A549 (cell line): ENCODE measurements around the gene BCL2A1. TPM values are rescaled to one million over a fixed set of nuclear protein-coding genes. Genes with fewer than 3 reads are reported as not detected.
"Not testable (repeated sequence)": the region's sequence is repeated elsewhere in the genome, so short reads cannot be mapped to it uniquely, and the experiment has no call there.

Experiments
- ATAC-seq, 2 experiments: fragments of 200-7000 bp in 1 of 2; fragments of >200 bp in 1 of 2; cut with Nextera tagmentation in 1 of 2; cut with Tn5 transposase in 1 of 2; 3 replicates each; pipeline versions ENCODE4 v1.8.0 to v1.9.1; 2018 to 2020; ENCODE audit warnings: mild to moderate bottlenecking in 1 of 2, moderate library complexity in 1 of 2
- CTCF ChIA-PET: fragments of 300-600 bp; sonication (Branson Sonifier 250); formaldehyde crosslinking; extraction: SDS; loops from one replicate; lab custom pipeline; 2021; ENCODE audit warnings: antibody characterized with exemption, inconsistent platforms; lab: Yijun Ruan, JAX
- POLR2A ChIA-PET: fragments of 350-600 bp; formaldehyde crosslinking; extraction: SDS; loops from one replicate; lab custom pipeline; 2021; ENCODE audit warnings: antibody characterized with exemption, inconsistent platforms; lab: Yijun Ruan, JAX
- DNase-seq, 2 experiments: peaks; one replicate each; pipeline versions ENCODE4 v3.0.0 to v3.0.0-alpha.2; 2011 to 2016; ENCODE audit warnings: low read depth in 1 of 2, low spot score in 1 of 2
- FAIRE-seq: peaks from 2 replicates; lab custom pipeline; 2011; peaks lifted over from hg19 to GRCh38; lab: Jason Lieb, UNC
- H3K27ac ChIP-seq, 2 experiments: fragments of >200 bp; sonication (Bioruptor Twin); formaldehyde crosslinking; 3 replicates each; pipeline ENCODE4 v1.5.1; 2016 to 2017
- H3K4me1 ChIP-seq: fragments of >200 bp; sonication (Bioruptor Twin); formaldehyde crosslinking; 3 replicates; pipeline ENCODE4 v1.6.1; 2016
- H3K4me2 ChIP-seq: fragments of >200 bp; sonication (Bioruptor Twin); formaldehyde crosslinking; 3 replicates; pipeline ENCODE4 v1.6.1; 2016
- H3K4me3 ChIP-seq: fragments of >200 bp; sonication (Bioruptor Twin); formaldehyde crosslinking; 3 replicates; pipeline ENCODE4 v1.5.1; 2016
- H3K9me3 ChIP-seq: fragments of >200 bp; sonication (Bioruptor Twin); formaldehyde crosslinking; 3 replicates; pipeline ENCODE4 v1.6.1; 2016
- CEBPB ChIP-seq, 2 experiments: fragments of >200 bp in 1 of 2; sonication (Bioruptor Twin) in 1 of 2; formaldehyde crosslinking in 1 of 2; IDR thresholded peaks; 2 replicates each; pipeline ENCODE4 v1.6.1; 2012 to 2016
- ESRRA ChIP-seq: fragments of 150-350 bp; IDR thresholded peaks from 2 replicates; pipeline ENCODE4 v1.6.1; 2014; ENCODE audit warnings: mild to moderate bottlenecking, low read length, borderline replicate concordance
- FOXS1 ChIP-seq: fragments of 250-450 bp; sonication (Bioruptor Pico); IDR thresholded peaks from 2 replicates; pipeline ENCODE4 v1.5.0; 2020; ENCODE audit warnings: mild to moderate bottlenecking, moderate library complexity
- HEYL ChIP-seq: fragments of 250-450 bp; sonication (Bioruptor Pico); IDR thresholded peaks from 2 replicates; pipeline ENCODE4 v1.8.0; 2021; ENCODE audit warnings: mild to moderate bottlenecking, moderate library complexity
- HOXA7 ChIP-seq: fragments of 250-450 bp; sonication (Bioruptor Pico); IDR thresholded peaks from 2 replicates; pipeline ENCODE4 v1.5.0; 2020; ENCODE audit warnings: mild to moderate bottlenecking, moderate library complexity
- NPAS2 ChIP-seq: fragments of 250-450 bp; sonication (Bioruptor Pico); IDR thresholded peaks from 2 replicates; pipeline ENCODE4 v1.8.0; 2022; ENCODE audit warnings: mild to moderate bottlenecking, moderate library complexity, borderline replicate concordance
- RFX5 ChIP-seq: fragments of 450-650 bp; IDR thresholded peaks from 2 replicates; pipeline ENCODE4 v1.7.1; 2014; ENCODE audit warnings: antibody characterized with exemption, mild to moderate bottlenecking, moderate library complexity
- ZFP36 ChIP-seq: fragments of 450-650 bp; IDR thresholded peaks from 2 replicates; pipeline ENCODE4 v1.6.1; 2014; ENCODE audit warnings: borderline replicate concordance; ENCODE audit not compliant: partially characterized antibody
- ZNF302 ChIP-seq: fragments of 250-450 bp; sonication (Bioruptor Pico); IDR thresholded peaks from 2 replicates; pipeline ENCODE4 v1.9.0; 2021; ENCODE audit warnings: inconsistent platforms, mild to moderate bottlenecking, moderate library complexity
- WGBS: methylation state at CpG from one replicate; pipeline ENCODE4 v1.1.6; 2017; ENCODE audit errors: missing lambda C conversion rate; 5-methylcytosine and 5-hydroxymethylcytosine counted together
- polyA plus RNA-seq, 4 experiments: library from polyadenylated mRNA; depleted of rRNA in 3 of 4; stranded (reverse); fragments of >200 nt; fragmentation: RNase III in 1 of 4; extraction: RNeasy Plus Mini Kit Qiagen cat#74134 plus additional on column Dnase treatment in 1 of 4; gene quantifications; 2 replicates in 3 of 4; 3 replicates in 1 of 4; pipeline ENCODE4 v1.2.3, GENCODE V29; 2011 to 2017
- TF ChIP-seq, protein P1 (sequence below): fragments of >200 bp; sonication (Bioruptor Twin); formaldehyde crosslinking; IDR thresholded peaks from 2 replicates; pipeline ENCODE4 v1.6.1; 2016
- TF ChIP-seq, protein P2 (sequence below): fragments of >200 bp; sonication (Bioruptor Twin); formaldehyde crosslinking; IDR thresholded peaks from 3 replicates; pipeline ENCODE4 v1.5.1; 2016
- TF ChIP-seq, protein P3 (sequence below): fragments of 150-350 bp; IDR thresholded peaks from 2 replicates; pipeline ENCODE4 v1.6.1; 2014; ENCODE audit warnings: low read depth, mild to moderate bottlenecking, low read length
- TF ChIP-seq, protein P4 (sequence below): fragments of 200-600 bp; sonication (generic); IDR thresholded peaks from 2 replicates; pipeline ENCODE4 v1.6.1; 2016; ENCODE audit warnings: antibody characterized with exemption, mild to moderate bottlenecking, moderate library complexity

BCL2A1 gene
- polyA plus RNA-seq, 2 of the 4 experiments (the other 2 are of a cell fraction): 14.0 to 20.1 TPM

DNA sequence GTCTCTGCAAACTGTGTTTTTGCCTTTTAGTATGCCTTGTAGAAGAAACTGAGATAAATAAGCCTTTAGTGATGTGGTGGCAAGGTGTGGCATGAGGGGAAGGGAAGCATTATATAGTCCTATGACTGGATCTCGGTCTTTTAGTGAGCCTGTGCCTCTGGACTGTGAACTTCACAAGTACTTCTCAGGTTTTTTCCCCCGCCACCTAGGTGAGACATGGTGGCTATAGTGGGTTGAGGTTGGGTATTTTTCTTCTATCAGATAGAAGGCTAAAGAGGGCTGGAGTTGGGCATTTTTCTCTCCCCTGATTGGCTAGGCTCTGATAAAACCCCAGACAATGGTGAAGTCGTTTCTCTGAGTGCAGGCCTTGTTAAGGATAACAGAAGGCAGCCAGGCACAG lies 49.7 kb upstream of the BCL2A1 start:
- Histone ChIP-seq H3K4me2 (no peak overlapping the region), H3K4me1 (no peaks in the 10 kb centered on the region), H3K4me3 (no peak overlapping the region), H3K9me3 (no peaks in the 10 kb centered on the region), H3K27ac (no peak overlapping the region)
- TF ChIP-seq ZFP36 (no peak), NPAS2 (CRISPR knock-in tag) (no peak), HOXA7 (CRISPR knock-in tag) (no peak), FOXS1 (CRISPR knock-in tag) (no peak), CEBPB (IDR thresholded peaks at IDR 0.05) (no peak), HEYL (CRISPR knock-in tag) (no peak), RFX5 (no peak)
- TF ChIP-seq, protein P1, sequence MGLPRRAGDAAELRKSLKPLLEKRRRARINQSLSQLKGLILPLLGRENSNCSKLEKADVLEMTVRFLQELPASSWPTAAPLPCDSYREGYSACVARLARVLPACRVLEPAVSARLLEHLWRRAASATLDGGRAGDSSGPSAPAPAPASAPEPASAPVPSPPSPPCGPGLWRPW: no peak
- TF ChIP-seq, protein P2, sequence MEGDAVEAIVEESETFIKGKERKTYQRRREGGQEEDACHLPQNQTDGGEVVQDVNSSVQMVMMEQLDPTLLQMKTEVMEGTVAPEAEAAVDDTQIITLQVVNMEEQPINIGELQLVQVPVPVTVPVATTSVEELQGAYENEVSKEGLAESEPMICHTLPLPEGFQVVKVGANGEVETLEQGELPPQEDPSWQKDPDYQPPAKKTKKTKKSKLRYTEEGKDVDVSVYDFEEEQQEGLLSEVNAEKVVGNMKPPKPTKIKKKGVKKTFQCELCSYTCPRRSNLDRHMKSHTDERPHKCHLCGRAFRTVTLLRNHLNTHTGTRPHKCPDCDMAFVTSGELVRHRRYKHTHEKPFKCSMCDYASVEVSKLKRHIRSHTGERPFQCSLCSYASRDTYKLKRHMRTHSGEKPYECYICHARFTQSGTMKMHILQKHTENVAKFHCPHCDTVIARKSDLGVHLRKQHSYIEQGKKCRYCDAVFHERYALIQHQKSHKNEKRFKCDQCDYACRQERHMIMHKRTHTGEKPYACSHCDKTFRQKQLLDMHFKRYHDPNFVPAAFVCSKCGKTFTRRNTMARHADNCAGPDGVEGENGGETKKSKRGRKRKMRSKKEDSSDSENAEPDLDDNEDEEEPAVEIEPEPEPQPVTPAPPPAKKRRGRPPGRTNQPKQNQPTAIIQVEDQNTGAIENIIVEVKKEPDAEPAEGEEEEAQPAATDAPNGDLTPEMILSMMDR: no peak
- TF ChIP-seq, protein P3, sequence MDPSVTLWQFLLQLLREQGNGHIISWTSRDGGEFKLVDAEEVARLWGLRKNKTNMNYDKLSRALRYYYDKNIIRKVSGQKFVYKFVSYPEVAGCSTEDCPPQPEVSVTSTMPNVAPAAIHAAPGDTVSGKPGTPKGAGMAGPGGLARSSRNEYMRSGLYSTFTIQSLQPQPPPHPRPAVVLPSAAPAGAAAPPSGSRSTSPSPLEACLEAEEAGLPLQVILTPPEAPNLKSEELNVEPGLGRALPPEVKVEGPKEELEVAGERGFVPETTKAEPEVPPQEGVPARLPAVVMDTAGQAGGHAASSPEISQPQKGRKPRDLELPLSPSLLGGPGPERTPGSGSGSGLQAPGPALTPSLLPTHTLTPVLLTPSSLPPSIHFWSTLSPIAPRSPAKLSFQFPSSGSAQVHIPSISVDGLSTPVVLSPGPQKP: no peak
- TF ChIP-seq, protein P4, sequence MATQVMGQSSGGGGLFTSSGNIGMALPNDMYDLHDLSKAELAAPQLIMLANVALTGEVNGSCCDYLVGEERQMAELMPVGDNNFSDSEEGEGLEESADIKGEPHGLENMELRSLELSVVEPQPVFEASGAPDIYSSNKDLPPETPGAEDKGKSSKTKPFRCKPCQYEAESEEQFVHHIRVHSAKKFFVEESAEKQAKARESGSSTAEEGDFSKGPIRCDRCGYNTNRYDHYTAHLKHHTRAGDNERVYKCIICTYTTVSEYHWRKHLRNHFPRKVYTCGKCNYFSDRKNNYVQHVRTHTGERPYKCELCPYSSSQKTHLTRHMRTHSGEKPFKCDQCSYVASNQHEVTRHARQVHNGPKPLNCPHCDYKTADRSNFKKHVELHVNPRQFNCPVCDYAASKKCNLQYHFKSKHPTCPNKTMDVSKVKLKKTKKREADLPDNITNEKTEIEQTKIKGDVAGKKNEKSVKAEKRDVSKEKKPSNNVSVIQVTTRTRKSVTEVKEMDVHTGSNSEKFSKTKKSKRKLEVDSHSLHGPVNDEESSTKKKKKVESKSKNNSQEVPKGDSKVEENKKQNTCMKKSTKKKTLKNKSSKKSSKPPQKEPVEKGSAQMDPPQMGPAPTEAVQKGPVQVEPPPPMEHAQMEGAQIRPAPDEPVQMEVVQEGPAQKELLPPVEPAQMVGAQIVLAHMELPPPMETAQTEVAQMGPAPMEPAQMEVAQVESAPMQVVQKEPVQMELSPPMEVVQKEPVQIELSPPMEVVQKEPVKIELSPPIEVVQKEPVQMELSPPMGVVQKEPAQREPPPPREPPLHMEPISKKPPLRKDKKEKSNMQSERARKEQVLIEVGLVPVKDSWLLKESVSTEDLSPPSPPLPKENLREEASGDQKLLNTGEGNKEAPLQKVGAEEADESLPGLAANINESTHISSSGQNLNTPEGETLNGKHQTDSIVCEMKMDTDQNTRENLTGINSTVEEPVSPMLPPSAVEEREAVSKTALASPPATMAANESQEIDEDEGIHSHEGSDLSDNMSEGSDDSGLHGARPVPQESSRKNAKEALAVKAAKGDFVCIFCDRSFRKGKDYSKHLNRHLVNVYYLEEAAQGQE: no peak
- WGBS: 56% methylated on average over 3 of the region's 3 CpGs
- FAIRE-seq (no peak), DNase-seq (no peak), ATAC-seq (no peak)
- ChIA-PET CTCF (no interaction called here), POLR2A (no interaction called here)

DNA sequence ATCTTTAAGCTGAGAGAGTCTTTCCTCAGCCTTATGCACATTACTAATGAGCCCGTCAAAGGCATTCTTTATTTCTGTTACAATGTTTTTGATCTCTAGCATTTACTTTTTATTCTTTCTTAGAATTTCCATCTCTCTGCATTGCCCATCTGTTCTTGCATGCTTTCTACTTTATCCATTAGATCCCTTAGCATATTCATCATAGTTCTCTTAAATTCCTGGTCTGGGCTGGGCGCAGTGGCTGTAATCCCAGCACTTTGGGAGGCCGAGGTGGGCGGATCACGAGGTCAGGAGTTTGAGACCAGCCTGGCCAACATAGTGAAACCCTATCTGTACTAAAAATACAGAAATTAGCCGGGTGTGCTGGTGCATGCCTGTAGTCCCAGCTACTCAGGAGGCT lies 49.2 kb upstream of the BCL2A1 start:
- ATAC-seq, H3K27ac ChIP-seq, DNase-seq, H3K9me3 ChIP-seq, FAIRE-seq, H3K4me2 ChIP-seq, H3K4me3 ChIP-seq, POLR2A ChIA-PET, H3K4me1 ChIP-seq: not testable (repeated sequence)
- CTCF ChIA-PET: interaction anchor here (2.5 kb wide), 1 partner anchor 13 kb away, joined by 6 read pairs; no protein-coding TSS in a partner anchor
- 79% methylated on average over 6 of the region's 6 CpGs for WGBS

DNA sequence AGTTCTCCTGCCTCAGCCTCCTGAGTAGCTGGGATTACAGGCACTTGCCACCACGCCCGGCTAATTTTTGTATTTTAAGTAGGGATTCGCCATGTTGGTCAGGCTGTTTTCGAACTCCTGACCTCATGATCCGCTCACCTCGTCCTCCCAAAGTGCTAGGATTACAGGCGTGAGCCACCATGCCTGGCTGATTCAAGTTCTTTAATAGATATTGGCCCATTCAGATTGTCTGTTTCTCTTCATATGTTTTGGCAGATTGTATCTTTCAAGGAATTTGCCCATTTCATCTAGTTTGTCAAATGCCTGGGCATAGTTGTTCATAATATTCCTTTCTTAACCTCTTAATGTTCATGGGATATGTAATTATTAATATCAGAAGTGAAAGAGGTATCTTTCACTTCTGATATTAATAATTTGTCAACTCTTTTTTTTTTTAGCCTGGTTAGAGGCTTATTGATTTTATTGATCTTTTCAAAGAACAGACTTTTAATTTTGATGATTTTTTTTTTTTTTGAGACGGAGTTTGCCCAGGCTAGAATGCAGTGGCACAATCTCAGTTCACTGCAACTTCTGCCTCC lies 48.3 kb upstream of the BCL2A1 start:
- WGBS: 90% methylated on average over 8 of the region's 8 CpGs
- FAIRE-seq: no peak
- no peak overlapping the region for H3K4me3 ChIP-seq
- no peaks in the 10 kb centered on the region for H3K4me1 ChIP-seq
- POLR2A ChIA-PET: no interaction called here
- TF ChIP-seq ZNF302 (CRISPR knock-in tag) (no peak), ESRRA (no peak)
- H3K4me2 ChIP-seq: no peak overlapping the region
- CTCF ChIA-PET: interaction anchor here (0.9 to 2.5 kb wide), 2 partner anchors 12 to 166 kb away, joined by 3 to 6 read pairs; no protein-coding TSS in a partner anchor
- no peak for DNase-seq
- no peak for ATAC-seq
- no peaks in the 10 kb centered on the region for H3K9me3 ChIP-seq
- H3K27ac ChIP-seq: no peak overlapping the region

DNA sequence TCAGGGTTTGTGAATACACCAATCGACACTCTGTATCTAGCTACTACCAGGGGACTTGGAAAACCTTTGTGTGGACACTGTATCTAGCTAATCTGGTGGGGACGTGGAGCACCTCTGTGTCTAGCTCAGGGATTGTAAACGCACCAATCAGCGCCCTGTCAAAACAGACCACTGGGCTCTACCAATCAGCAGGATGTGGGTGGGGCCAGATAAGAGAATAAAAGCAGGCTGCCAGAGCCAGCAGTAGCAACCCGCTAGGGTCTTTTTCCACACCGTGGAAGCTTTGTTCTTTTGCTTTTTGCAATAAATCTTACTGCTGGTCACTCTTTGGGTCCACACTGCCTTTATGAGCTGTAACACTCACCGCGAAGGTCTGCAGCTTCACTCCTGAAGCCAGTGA lies 46.1 kb upstream of the BCL2A1 start:
- H3K27ac ChIP-seq, POLR2A ChIA-PET, FAIRE-seq: not testable (repeated sequence)

DNA sequence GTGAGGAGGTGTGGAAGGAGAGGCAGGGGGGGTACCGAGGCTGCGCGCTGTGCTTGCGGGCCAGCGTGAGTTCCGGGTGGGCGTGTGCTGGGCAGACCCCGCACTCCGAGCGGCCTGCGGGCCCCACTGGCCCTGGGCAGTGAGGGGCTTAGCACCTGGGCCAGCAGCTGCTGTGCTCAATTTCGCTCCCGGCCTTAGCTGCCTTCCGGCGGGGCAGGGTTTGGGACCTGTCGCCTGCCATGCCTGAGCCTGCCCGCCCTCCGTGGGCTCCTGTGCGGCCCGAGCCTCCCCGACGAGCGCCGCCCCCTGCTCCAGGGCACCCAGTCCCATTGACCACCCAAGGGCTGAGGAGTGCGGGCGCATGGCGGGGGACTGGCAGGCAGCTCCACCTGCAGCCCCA lies 45.5 kb upstream of the BCL2A1 start:
- H3K4me3 ChIP-seq, POLR2A ChIA-PET, DNase-seq, H3K4me1 ChIP-seq, FAIRE-seq, H3K9me3 ChIP-seq, ATAC-seq, H3K4me2 ChIP-seq, H3K27ac ChIP-seq: not testable (repeated sequence)
- CTCF ChIA-PET: interaction anchor here (1.0 to 1.9 kb wide), 3 partner anchors 12 to 157 kb away, joined by 3 to 5 read pairs (median 5); no protein-coding TSS in a partner anchor
- WGBS: 92% methylated on average over 15 of the region's 27 CpGs

More for the DNA sequence above, 46.1 kb upstream of the BCL2A1 start:
- H3K4me1 ChIP-seq, H3K4me2 ChIP-seq, H3K9me3 ChIP-seq, DNase-seq, H3K4me3 ChIP-seq, ATAC-seq: not testable (repeated sequence)
- CTCF ChIA-PET: interaction anchor here (0.9 to 1.9 kb wide), 4 partner anchors 10 to 156 kb away, joined by 3 to 5 read pairs (median 4); no protein-coding TSS in a partner anchor
- WGBS: 84% methylated on average over 8 of the region's 8 CpGs
